NT2/D1 (cell line): Measurements from ENCODE around the gene ARIH1.
"Not testable (repeated sequence)": the region's sequence is repeated elsewhere in the genome, so short reads cannot be mapped to it uniquely, and the experiment has no call there.

Experiments used
- DNase-seq: peaks from one replicate; pipeline ENCODE4 v3.0.0-alpha.2; 2011; ENCODE audit warnings: low read depth, low spot score
- H3K27me3 ChIP-seq: 2 replicates; pipeline ENCODE4 v1.6.0; 2011; ENCODE audit warnings: mild to moderate bottlenecking; ENCODE audit not compliant: insufficient read length, insufficient read depth
- H3K36me3 ChIP-seq: 2 replicates; pipeline ENCODE4 v1.6.1; 2011; ENCODE audit warnings: mild to moderate bottlenecking, low read length, mixed read lengths; ENCODE audit not compliant: insufficient read depth, insufficient read length
- H3K4me1 ChIP-seq: 2 replicates; pipeline ENCODE4 v1.5.1; 2011; ENCODE audit not compliant: insufficient read depth, insufficient read length
- H3K4me3 ChIP-seq: 2 replicates; pipeline ENCODE4 v1.5.1; 2011; ENCODE audit warnings: low read depth; ENCODE audit not compliant: insufficient read length
- H3K9ac ChIP-seq: 2 replicates; pipeline ENCODE4 v1.6.0; 2011; ENCODE audit warnings: low read depth; ENCODE audit not compliant: insufficient read length
- H3K9me3 ChIP-seq: 2 replicates; pipeline ENCODE4 v1.5.1; 2011; ENCODE audit warnings: mild to moderate bottlenecking, low read length; ENCODE audit not compliant: insufficient read depth
- SUZ12 ChIP-seq: IDR thresholded peaks from 2 replicates; pipeline ENCODE4 v1.6.1; 2011; ENCODE audit not compliant: insufficient read length, insufficient read depth; ENCODE audit errors: extremely low read depth
- YY1 ChIP-seq: IDR thresholded peaks from 2 replicates; pipeline ENCODE4 v1.6.1; 2011; ENCODE audit not compliant: insufficient read length, insufficient read depth
- ZNF274 ChIP-seq: IDR thresholded peaks from 2 replicates; pipeline ENCODE4 v1.6.1; 2011; ENCODE audit warnings: mild to moderate bottlenecking, low read depth, low read length

The ARIH1 gene

GRCh38 chr15:72473614-72474465 is at the start of gene ARIH1:
Gene ARIH1, plus strand, starts transcription at chr15:72474330. Its CDS starts 310 bp downstream, at chr15:72474640.
- peak within 1 kb of the TSS; percentile 100 for H3K9ac ChIP-seq
- no peaks in the 10 kb centered on the region for H3K9me3 ChIP-seq
- peaks cover 2% of the 10 kb centered on the region for H3K4me1 ChIP-seq
- TF ChIP-seq ZNF274 (no peak), YY1 (no peak), SUZ12 (no peak)
- H3K4me3 ChIP-seq, result peak within 1 kb of the TSS; percentile 97
- DNase-seq, result peak; percentile 95
- H3K36me3 ChIP-seq, result peaks cover 47% of the 10 kb centered on the region
- no peaks in the 10 kb centered on the region for H3K27me3 ChIP-seq

- Histone ChIP-seq H3K4me1 (no peaks in the 10 kb centered on the region), H3K36me3 (no peaks in the 10 kb centered on the region), H3K27me3 (peaks cover 5% of the 10 kb centered on the region), H3K9me3 (peaks cover 6% of the 10 kb centered on the region; the same call in 1 of the 2 replicates), H3K4me3 (no peak overlapping the region), H3K9ac (no peak overlapping the region)
- no peak for DNase-seq
- TF ChIP-seq YY1 (no peak), SUZ12 (no peak), ZNF274 (no peak)
These were observed 47.4 kb upstream of the ARIH1 start for GRCh38 chr15:72426753-72427152.

- no peak for TF ChIP-seq SUZ12
- no peak for TF ChIP-seq YY1
- no peak for TF ChIP-seq ZNF274
- no peak for DNase-seq
- Histone ChIP-seq H3K9ac (no peak overlapping the region), H3K4me3 (no peak overlapping the region), H3K27me3 (peaks cover 3% of the 10 kb centered on the region), H3K36me3 (no peaks in the 10 kb centered on the region), H3K4me1 (no peaks in the 10 kb centered on the region), H3K9me3 (peaks cover 22% of the 10 kb centered on the region)
These were observed 36.3 kb upstream of the ARIH1 start for GRCh38 chr15:72437650-72438316.

GRCh38 chr15:72442848-72443247 is 31.3 kb upstream of the ARIH1 start:
- H3K9ac ChIP-seq, H3K27me3 ChIP-seq, H3K9me3 ChIP-seq, H3K4me3 ChIP-seq, H3K36me3 ChIP-seq, DNase-seq, H3K4me1 ChIP-seq: not testable (repeated sequence)

- no peaks in the 10 kb centered on the region for H3K9me3 ChIP-seq
- TF ChIP-seq ZNF274 (no peak), YY1 (no peak), SUZ12 (no peak)
- H3K4me1 ChIP-seq, result no peaks in the 10 kb centered on the region
- H3K9ac ChIP-seq, result no peak overlapping the region
- DNase-seq, result no peak
- no peaks in the 10 kb centered on the region for H3K27me3 ChIP-seq
- no peak overlapping the region for H3K4me3 ChIP-seq
- H3K36me3 ChIP-seq, result no peaks in the 10 kb centered on the region
These were observed 28.7 kb upstream of the ARIH1 start for GRCh38 chr15:72445426-72445825.

GRCh38 chr15:72450805-72451204 is 23.3 kb upstream of the ARIH1 start:
- Histone ChIP-seq H3K9me3 (no peaks in the 10 kb centered on the region), H3K4me1 (no peaks in the 10 kb centered on the region), H3K4me3 (no peak overlapping the region), H3K36me3 (no peaks in the 10 kb centered on the region), H3K27me3 (no peaks in the 10 kb centered on the region), H3K9ac (no peak overlapping the region)
- DNase-seq, result no peak
- TF ChIP-seq SUZ12, result no peak
- TF ChIP-seq ZNF274, result no peak
- no peak for TF ChIP-seq YY1

GRCh38 chr15:72451224-72451623 is 22.9 kb upstream of the ARIH1 start:
- H3K9me3 ChIP-seq, result no peaks in the 10 kb centered on the region
- H3K27me3 ChIP-seq, result no peaks in the 10 kb centered on the region
- TF ChIP-seq SUZ12, result no peak
- TF ChIP-seq YY1, result no peak
- TF ChIP-seq ZNF274, result no peak
- no peak for DNase-seq
- no peaks in the 10 kb centered on the region for H3K36me3 ChIP-seq
- H3K4me1 ChIP-seq, result no peaks in the 10 kb centered on the region
- no peak overlapping the region for H3K9ac ChIP-seq
- H3K4me3 ChIP-seq, result no peak overlapping the region
